Measurements from ENCODE around the gene CACNA1E.

CACNA1E gene

DNA sequence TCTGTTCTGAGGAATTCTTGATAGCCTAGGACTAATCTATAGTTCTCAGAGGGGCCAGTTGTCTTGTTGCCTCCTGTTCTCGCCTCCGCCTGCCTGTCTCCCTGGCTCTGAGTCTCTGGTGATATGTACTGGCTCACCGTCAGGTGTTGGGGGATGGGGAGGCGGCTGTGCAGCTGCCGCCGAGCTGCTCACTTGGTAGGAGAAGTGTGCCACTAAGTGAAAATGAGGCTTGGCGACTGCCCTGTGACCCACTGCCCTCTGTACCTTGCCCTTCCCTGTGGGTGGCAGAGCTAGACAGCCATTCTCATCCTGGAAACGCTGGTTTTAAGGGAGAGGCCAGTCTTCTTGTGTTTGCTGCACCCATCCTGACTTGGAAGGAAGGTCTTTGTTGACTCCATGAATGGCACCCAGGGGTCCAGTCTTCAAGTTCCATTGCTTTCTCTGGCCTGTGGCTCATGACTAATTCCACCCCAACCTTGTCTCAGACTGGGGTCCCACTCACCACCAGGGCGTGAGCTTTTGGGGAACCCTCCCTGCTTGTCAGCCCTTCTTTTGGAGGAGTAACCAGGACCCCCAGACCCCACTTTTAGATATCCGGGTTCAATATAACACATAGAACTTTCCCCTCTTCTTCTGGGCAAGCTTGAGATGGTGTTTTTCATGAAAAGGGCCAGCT lies 120.6 kb downstream of the CACNA1E start:
- TF ChIP-seq MYC (IDR thresholded peaks at IDR 0.05; ENCODE audit: low read depth, low read length) (no peak), POLR2A (IDR thresholded peaks at IDR 0.05; ENCODE audit: extremely low read depth, insufficient read length) (no peak)
- TF ChIP-seq, protein P1, sequence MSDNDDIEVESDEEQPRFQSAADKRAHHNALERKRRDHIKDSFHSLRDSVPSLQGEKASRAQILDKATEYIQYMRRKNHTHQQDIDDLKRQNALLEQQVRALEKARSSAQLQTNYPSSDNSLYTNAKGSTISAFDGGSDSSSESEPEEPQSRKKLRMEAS (IDR thresholded peaks at IDR 0.05; ENCODE audit: low read depth, low read length): no peak
- TF ChIP-seq, protein P2, sequence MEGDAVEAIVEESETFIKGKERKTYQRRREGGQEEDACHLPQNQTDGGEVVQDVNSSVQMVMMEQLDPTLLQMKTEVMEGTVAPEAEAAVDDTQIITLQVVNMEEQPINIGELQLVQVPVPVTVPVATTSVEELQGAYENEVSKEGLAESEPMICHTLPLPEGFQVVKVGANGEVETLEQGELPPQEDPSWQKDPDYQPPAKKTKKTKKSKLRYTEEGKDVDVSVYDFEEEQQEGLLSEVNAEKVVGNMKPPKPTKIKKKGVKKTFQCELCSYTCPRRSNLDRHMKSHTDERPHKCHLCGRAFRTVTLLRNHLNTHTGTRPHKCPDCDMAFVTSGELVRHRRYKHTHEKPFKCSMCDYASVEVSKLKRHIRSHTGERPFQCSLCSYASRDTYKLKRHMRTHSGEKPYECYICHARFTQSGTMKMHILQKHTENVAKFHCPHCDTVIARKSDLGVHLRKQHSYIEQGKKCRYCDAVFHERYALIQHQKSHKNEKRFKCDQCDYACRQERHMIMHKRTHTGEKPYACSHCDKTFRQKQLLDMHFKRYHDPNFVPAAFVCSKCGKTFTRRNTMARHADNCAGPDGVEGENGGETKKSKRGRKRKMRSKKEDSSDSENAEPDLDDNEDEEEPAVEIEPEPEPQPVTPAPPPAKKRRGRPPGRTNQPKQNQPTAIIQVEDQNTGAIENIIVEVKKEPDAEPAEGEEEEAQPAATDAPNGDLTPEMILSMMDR (IDR thresholded peaks at IDR 0.05; ENCODE audit: low read depth, low read length): no peak
- H3K4me3 ChIP-seq (ENCODE audit: low read depth, low read length): no peak overlapping the region
- no peak for DNase-seq (ENCODE audit: low read depth)

DNA sequence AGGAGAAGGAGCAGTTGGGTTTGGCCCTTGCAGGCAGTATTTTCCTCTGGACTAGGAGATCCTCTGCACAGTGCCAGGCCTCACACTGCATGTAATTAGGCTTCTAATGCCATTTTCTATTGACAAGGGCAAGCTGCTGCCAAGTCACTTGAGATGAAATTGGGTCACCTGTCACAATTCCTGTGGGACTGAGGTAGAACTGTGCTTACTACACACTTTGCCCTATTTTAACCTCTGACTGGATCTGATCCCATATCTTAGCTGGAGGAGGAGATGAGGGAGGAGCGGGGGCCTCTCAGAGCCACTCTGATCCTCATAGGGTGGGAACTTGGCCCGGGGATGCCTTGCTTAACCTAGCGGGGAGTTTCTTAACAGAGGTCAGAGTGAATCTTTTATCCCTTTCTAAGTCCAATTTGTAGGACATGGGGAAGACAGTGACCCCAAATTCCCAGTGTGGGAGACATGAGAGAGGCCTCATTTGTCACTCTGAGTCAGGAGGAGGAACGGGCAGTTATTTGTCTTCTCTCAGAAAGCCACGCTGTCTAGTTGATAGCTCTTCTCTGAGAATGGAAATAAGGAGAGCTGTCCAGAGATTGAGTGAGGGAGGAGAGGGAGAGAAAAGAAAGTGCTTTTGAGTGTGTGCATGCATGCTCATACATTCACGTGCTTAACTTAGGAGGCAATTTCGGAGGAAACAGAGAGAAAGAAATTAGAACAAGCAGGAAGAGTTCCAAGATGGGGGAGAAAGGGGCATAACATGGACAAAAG lies 121.3 kb downstream of the CACNA1E start:
- no peak for DNase-seq (ENCODE audit: low read depth)
- no peak overlapping the region for H3K4me3 ChIP-seq (ENCODE audit: low read depth, low read length)
- TF ChIP-seq POLR2A (IDR thresholded peaks at IDR 0.05; ENCODE audit: extremely low read depth, insufficient read length): no peak
- no peak for TF ChIP-seq MYC (IDR thresholded peaks at IDR 0.05; ENCODE audit: low read depth, low read length)
- TF ChIP-seq, protein P1 (IDR thresholded peaks at IDR 0.05; ENCODE audit: low read depth, low read length): no peak
- TF ChIP-seq, protein P2 (IDR thresholded peaks at IDR 0.05; ENCODE audit: low read depth, low read length): no peak

DNA sequence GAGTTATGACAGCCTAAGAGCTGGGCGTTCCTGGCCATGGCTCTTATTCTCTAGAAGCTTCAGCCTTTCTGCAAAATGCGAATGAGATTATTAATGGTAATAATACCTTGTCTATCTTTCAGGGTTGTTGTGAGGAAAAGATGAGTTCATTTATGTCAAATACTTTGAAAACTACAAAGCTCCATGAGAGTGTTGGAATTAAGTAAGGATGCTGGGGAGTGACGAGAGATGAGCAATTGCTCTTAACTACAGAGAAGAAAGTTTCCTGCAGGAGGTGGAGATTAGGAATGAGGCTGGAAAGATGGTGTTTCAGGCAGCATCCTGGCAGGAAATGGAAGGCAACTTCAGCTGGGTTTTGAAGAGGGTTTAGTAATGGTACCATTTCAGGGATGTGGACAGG lies 124.2 kb downstream of the CACNA1E start:
- TF ChIP-seq, protein P2 (IDR thresholded peaks at IDR 0.05; ENCODE audit: low read depth, low read length): no peak
- TF ChIP-seq MYC (IDR thresholded peaks at IDR 0.05; ENCODE audit: low read depth, low read length) (no peak), POLR2A (IDR thresholded peaks at IDR 0.05; ENCODE audit: extremely low read depth, insufficient read length) (no peak)
- TF ChIP-seq, protein P1 (IDR thresholded peaks at IDR 0.05; ENCODE audit: low read depth, low read length): no peak
- DNase-seq (ENCODE audit: low read depth): no peak
- no peak overlapping the region for H3K4me3 ChIP-seq (ENCODE audit: low read depth, low read length)

DNA sequence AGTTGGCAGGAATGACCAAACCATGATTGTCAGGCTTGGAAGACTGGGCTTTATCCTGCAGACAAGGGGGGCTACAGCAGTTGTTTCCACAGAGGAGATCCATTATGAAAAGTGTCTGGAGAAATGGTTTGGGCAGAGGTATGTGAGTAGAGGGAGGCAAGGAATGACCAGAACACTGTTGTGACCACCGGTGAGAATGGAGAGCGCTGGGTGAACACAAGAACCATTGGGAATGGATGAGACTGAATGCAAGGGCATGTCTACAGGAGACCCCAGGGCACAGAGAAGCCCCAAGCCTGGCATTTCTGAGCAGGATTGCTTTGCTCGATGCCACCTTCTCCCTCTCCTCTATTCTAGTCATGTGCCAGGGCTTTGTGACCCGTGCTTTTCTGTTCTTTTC lies 125.1 kb downstream of the CACNA1E start:
- no peak for DNase-seq (ENCODE audit: low read depth)
- no peak overlapping the region for H3K4me3 ChIP-seq (ENCODE audit: low read depth, low read length)
- TF ChIP-seq MYC (IDR thresholded peaks at IDR 0.05; ENCODE audit: low read depth, low read length) (no peak), POLR2A (IDR thresholded peaks at IDR 0.05; ENCODE audit: extremely low read depth, insufficient read length) (no peak)
- TF ChIP-seq, protein P2 (IDR thresholded peaks at IDR 0.05; ENCODE audit: low read depth, low read length): no peak
- TF ChIP-seq, protein P1 (IDR thresholded peaks at IDR 0.05; ENCODE audit: low read depth, low read length): no peak

DNA sequence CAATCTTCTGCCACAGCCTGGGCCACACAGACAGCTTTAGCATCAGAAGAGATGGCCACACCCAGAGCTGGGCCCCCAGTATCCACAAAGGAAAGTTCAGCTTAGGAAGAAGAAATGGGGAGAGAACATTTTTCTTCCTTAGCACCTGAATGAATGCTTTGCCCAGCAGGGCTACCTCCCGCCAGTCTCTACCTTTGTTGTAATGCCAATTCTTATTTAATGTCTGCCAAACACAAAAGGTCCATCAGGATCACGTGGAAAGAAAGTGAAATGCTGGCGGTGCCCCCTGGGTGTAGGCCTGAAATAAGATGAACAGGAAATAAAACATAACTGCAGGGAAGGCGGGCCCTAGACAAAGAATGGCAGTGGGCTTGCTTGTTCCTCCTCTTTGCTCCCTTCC lies 125.6 kb downstream of the CACNA1E start:
- TF ChIP-seq, protein P1 (IDR thresholded peaks at IDR 0.05; ENCODE audit: low read depth, low read length): no peak
- TF ChIP-seq MYC (IDR thresholded peaks at IDR 0.05; ENCODE audit: low read depth, low read length): no peak
- no peak for TF ChIP-seq POLR2A (IDR thresholded peaks at IDR 0.05; ENCODE audit: extremely low read depth, insufficient read length)
- TF ChIP-seq, protein P2 (IDR thresholded peaks at IDR 0.05; ENCODE audit: low read depth, low read length): no peak
- H3K4me3 ChIP-seq (ENCODE audit: low read depth, low read length): no peak overlapping the region
- no peak for DNase-seq (ENCODE audit: low read depth)
